C4-2B (cell line): ENCODE data around the gene ESR2.

Experiments
- H3K27ac ChIP-seq: fragments of 450-650 bp; 2 replicates; pipeline ENCODE4 v1.5.1; 2017
- CTCF ChIP-seq: fragments of 450-650 bp; conservative IDR thresholded peaks from 2 replicates; pipeline ENCODE4 v1.5.1; 2017; ENCODE audit warnings: mild to moderate bottlenecking
- ZFX ChIP-seq: fragments of 450-650 bp; IDR thresholded peaks from 2 replicates; pipeline ENCODE4 v1.6.1; 2017

The ESR2 gene

DNA sequence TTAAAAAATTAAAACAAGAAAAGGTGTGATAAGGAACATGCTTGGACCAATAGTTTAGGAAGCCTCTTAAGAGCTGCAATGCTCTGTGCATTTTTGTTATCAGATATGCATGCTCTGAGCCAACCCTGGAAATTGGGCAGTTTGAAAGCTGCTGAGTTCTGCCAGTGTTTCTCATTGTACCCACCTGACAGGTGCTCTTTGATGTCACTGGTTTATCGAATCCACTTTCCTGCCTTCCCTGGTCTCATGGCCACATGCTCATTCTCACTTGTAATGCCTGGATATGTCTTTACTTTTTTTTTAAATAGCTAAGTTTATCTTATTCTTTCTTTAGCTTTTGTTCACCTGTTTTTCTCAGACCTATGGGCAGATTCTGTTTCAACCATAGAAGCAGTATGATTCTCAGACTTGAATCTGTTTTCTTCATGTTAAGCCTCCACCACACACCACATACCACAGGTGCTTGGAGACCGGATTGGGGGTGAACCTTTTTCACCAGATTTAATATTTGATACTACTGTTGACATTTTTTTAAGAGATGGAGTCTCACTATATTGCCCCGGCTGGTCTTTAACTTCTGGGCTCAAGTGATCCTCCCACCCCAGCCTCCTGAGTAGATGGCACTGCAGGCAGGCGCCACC lies 90.7 kb downstream of the ESR2 start:
- TF ChIP-seq CTCF (no peak), ZFX (no peak)
- H3K27ac ChIP-seq, result no peak overlapping the region

DNA sequence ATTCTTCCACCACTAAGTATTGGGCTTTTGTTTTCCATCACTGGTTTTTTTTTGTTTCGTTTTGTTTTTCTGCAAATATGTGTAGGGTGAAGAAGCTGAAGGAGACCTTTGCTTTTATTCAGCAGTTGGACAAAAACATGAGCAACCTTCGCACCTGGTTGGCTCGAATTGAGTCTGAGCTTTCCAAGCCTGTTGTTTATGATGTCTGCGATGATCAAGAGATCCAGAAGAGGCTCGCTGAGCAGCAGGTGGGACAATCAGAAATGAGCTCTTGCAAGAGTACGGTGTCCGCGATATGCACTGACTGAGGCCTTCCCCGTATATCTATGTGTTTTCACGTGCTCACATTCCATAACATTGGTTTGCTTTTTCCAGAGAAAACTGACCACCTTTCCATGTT lies 91.5 kb downstream of the ESR2 start:
- no peak overlapping the region for H3K27ac ChIP-seq
- no peak for TF ChIP-seq ZFX
- no peak for TF ChIP-seq CTCF

DNA sequence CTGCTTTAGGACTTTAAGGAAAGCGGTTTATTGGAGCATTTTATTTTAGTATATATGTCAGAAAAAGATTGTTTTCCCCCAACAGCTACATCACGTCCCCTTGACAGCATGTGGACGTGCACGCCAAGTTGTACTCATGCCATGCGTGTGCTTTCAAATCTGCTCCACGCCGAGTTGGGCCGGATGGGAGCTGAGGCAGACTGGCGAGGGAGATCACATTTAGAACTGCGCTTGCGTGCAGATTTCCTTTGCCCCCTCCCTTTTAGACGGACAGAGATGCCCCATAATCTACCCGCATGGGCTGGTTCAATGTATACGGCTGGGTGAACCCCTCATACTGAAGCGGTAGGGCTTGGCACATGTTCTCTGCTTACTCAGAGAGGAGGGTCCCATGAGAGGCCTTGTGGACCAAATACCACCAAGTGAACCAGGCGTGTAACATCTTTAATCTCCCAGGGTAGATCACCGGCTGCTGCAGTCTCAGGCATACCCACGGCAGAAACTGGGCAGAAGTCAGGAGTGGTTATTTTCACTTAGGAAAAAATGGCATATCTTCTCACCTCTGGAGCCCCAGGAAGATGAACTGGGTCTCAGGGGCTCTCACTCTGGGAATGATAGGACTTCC lies 92.1 kb downstream of the ESR2 start:
- TF ChIP-seq ZFX, result no peak
- TF ChIP-seq CTCF, result no peak
- no peak overlapping the region for H3K27ac ChIP-seq

- TF ChIP-seq CTCF (no peak), ZFX (no peak)
Observed at GRCh38 chr14:64201296-64201695, 92.9 kb downstream of the ESR2 start.

DNA sequence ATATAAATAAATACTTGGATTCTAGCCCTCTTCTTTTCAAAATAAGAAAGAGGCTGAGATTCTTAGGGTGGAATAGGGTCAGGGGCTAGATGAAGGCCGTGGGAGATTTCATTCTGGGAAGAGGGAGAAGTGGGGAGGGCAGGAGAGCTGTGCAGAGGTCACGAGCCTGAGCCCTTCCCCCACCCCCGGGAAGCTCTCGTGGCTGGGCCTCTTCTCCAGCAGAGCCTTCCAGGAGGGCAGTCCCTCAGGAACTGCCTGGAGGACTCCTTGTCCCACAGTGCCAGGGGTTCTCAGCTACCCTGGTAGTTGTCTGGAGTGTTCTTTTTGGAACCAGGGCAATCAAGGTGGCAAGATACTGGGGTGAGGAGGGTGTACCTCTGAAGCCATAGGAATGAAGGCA lies 94.0 kb downstream of the ESR2 start:
- TF ChIP-seq ZFX, result no peak
- TF ChIP-seq CTCF, result no peak
- H3K27ac ChIP-seq, result no peak overlapping the region

More at GRCh38 chr14:64201296-64201695, 92.9 kb downstream of the ESR2 start:
- H3K27ac ChIP-seq, result no peak overlapping the region

- H3K27ac ChIP-seq, result no peak overlapping the region
- TF ChIP-seq ZFX (no peak), CTCF (no peak)
Observed at GRCh38 chr14:64198486-64198885, 95.7 kb downstream of the ESR2 start.

DNA sequence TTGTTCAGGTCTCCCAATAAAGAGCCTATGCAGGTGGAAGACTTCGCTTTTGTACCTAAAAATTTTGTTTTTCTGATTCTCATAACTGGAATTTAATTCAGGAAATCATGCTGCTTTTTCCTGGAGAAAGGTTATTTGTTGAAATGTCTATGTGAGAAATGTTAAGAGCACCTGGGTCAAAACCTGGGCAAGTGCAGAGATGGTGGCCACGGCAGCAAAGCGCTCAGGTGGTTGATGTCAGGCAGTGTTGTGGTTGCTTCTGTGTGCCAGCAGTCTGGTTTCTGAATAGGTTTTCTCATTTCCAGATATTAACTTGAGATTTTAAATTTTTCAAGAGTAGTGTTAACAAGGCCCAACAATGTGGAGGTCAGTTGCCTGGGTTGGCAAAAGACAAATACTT lies 96.2 kb downstream of the ESR2 start:
- no peak overlapping the region for H3K27ac ChIP-seq
- no peak for TF ChIP-seq CTCF
- no peak for TF ChIP-seq ZFX
